Cardiac muscle cell (in vitro differentiated cells and primary cell): ENCODE results near the gene CEP135. TPM values are rescaled to one million over a fixed set of nuclear protein-coding genes. Genes with fewer than 3 reads are reported as not detected.

Experiments used
- DNase-seq, 2 donors: peaks; one replicate each; pipeline versions ENCODE4 v3.0.0 to v3.0.0-alpha.2; 2010 to 2017; ENCODE audit warnings: low read depth in 1 of 2, low spot score in 1 of 2
- H3K27ac ChIP-seq: fragments of 200-600 bp; sonication (generic); 2 replicates; pipeline ENCODE4 v1.5.1; 2016
- H3K27me3 ChIP-seq: fragments of 200-600 bp; sonication (generic); 2 replicates; pipeline ENCODE4 v1.6.0; 2016; ENCODE audit warnings: control low read depth
- H3K36me3 ChIP-seq: fragments of 200-600 bp; sonication (generic); 2 replicates; pipeline ENCODE4 v1.5.1; 2016; ENCODE audit warnings: control low read depth
- H3K4me1 ChIP-seq: fragments of 200-600 bp; sonication (generic); 2 replicates; pipeline ENCODE4 v1.8.1; 2017; ENCODE audit warnings: low read depth, mild to moderate bottlenecking, mixed run types
- H3K4me3 ChIP-seq: fragments of 200-600 bp; sonication (generic); 2 replicates; pipeline ENCODE4 v1.5.1; 2016; ENCODE audit warnings: mild to moderate bottlenecking
- H3K9me3 ChIP-seq: fragments of 200-600 bp; sonication (generic); 2 replicates; pipeline ENCODE4 v1.5.1; 2017; ENCODE audit warnings: low read depth, mild to moderate bottlenecking, control low read depth
- CTCF ChIP-seq: IDR thresholded peaks from 2 replicates; pipeline ENCODE4 v1.5.1; 2012; ENCODE audit warnings: low read depth, mild to moderate bottlenecking, low read length
- polyA plus RNA-seq: library from polyadenylated mRNA; unstranded; fragments of >200 nt; fragmentation: Nextera tagmentation; extraction: Ambion mirVana; gene quantifications from 2 replicates; pipeline ENCODE4 v1.2.1, GENCODE V29; 2016
- total RNA-seq: library from RNA; depleted of rRNA; stranded (reverse); fragments of >200 nt; gene quantifications from 2 replicates; pipeline ENCODE4 v1.2.3, GENCODE V29; 2016

Gene CEP135
- total and polyA plus RNA-seq, 2 experiments from 2014 or later = 4.4 to 5.5 TPM

DNA sequence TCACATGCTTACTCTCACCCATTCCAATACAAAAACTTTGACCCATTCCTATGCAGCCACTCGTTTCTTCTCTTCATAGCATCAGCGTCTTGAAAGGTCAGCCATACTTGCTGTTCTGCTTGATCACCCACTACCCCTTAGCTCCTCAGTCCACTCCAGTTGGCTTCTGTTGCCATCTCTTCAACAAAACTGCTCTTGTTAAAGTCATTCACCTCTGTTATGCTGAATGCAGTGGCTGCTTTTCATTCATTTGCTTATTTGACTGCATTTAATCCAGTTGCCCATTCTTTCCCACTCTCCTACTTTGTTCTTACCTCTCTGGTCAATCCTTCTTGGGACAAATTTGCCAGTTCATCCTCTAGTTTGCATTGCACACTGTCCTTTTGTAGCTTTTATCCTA lies 24.9 kb downstream of the CEP135 start:
- Histone ChIP-seq H3K27ac (no peak overlapping the region), H3K36me3 (no peaks in the 10 kb centered on the region), H3K27me3 (no peaks in the 10 kb centered on the region), H3K4me3 (no peak overlapping the region), H3K9me3 (no peaks in the 10 kb centered on the region), H3K4me1 (no peaks in the 10 kb centered on the region)
- DNase-seq = no peak
- TF ChIP-seq CTCF = no peak

DNA sequence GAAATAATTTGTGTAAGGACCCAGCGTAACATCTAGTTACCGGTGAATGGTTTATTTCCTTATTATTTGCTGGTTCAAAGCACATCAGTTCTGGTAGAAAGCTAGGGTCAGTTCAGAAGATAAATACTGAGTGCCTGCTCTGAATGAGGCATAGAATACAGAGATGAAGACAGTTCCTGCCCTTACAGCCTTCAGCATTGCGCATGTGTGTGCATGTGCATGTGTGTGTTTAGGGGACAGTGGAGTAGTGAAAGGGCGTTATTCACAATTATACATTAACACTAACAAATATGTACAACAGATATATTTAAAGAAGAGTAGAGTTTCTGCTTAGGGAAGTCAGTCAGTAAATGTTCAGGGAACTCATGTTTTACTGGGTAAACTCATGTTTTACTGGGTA lies 29.1 kb downstream of the CEP135 start:
- Histone ChIP-seq H3K27me3 (no peaks in the 10 kb centered on the region), H3K36me3 (no peaks in the 10 kb centered on the region), H3K4me3 (no peak overlapping the region), H3K4me1 (no peaks in the 10 kb centered on the region), H3K27ac (no peak overlapping the region), H3K9me3 (no peaks in the 10 kb centered on the region)
- no peak for TF ChIP-seq CTCF
- no peak for DNase-seq

- no peak overlapping the region for H3K4me3 ChIP-seq
- H3K4me1 ChIP-seq = no peaks in the 10 kb centered on the region
- DNase-seq = no peak
- H3K36me3 ChIP-seq = no peaks in the 10 kb centered on the region
- no peak for TF ChIP-seq CTCF
- no peaks in the 10 kb centered on the region for H3K27me3 ChIP-seq
- no peak overlapping the region for H3K27ac ChIP-seq
- no peaks in the 10 kb centered on the region for H3K9me3 ChIP-seq
Measured at GRCh38 chr4:55979562-55979961, 30.8 kb downstream of the CEP135 start.

- H3K4me3 ChIP-seq = no peak overlapping the region
- no peak for DNase-seq
- H3K27me3 ChIP-seq = no peaks in the 10 kb centered on the region
- H3K4me1 ChIP-seq = no peaks in the 10 kb centered on the region
- TF ChIP-seq CTCF = no peak
- no peaks in the 10 kb centered on the region for H3K9me3 ChIP-seq
- H3K36me3 ChIP-seq = no peaks in the 10 kb centered on the region
- no peak overlapping the region for H3K27ac ChIP-seq
Measured at GRCh38 chr4:55980725-55981124, 32.0 kb downstream of the CEP135 start.

DNA sequence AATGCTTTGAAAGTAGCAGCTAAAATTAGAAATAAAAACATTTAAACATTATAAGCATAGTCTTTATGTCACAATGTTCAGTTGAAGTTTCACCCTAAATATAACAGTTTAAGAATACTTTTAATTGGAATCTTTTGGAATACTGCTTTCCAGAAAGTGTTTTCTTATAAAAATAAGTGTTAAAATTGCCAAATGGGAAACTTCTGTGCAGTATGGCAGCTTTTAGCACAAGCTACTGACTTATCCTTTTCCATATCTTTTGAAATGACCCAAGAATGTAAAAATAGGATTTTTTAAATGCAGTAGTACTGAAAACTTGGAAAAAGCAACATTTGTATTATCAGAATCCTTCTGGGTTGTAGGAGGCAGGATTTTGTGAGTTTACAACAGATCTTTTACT lies 34.2 kb downstream of the CEP135 start:
- no peaks in the 10 kb centered on the region for H3K9me3 ChIP-seq
- H3K36me3 ChIP-seq = no peaks in the 10 kb centered on the region
- no peak overlapping the region for H3K27ac ChIP-seq
- H3K4me3 ChIP-seq = no peak overlapping the region
- H3K4me1 ChIP-seq = no peaks in the 10 kb centered on the region
- no peak for DNase-seq
- no peaks in the 10 kb centered on the region for H3K27me3 ChIP-seq
- TF ChIP-seq CTCF = no peak

- DNase-seq = no peak
- Histone ChIP-seq H3K4me1 (no peaks in the 10 kb centered on the region), H3K27ac (no peak overlapping the region), H3K9me3 (no peaks in the 10 kb centered on the region), H3K4me3 (no peak overlapping the region), H3K36me3 (no peaks in the 10 kb centered on the region), H3K27me3 (no peaks in the 10 kb centered on the region)
- TF ChIP-seq CTCF = no peak
Measured at GRCh38 chr4:55989766-55990165, 41.0 kb downstream of the CEP135 start.
